ENCODE results near the gene ABHD13.
A peak's percentile ranks its signal among the peaks of the same experiment; 100 is the strongest.

The ABHD13 gene

DNA sequence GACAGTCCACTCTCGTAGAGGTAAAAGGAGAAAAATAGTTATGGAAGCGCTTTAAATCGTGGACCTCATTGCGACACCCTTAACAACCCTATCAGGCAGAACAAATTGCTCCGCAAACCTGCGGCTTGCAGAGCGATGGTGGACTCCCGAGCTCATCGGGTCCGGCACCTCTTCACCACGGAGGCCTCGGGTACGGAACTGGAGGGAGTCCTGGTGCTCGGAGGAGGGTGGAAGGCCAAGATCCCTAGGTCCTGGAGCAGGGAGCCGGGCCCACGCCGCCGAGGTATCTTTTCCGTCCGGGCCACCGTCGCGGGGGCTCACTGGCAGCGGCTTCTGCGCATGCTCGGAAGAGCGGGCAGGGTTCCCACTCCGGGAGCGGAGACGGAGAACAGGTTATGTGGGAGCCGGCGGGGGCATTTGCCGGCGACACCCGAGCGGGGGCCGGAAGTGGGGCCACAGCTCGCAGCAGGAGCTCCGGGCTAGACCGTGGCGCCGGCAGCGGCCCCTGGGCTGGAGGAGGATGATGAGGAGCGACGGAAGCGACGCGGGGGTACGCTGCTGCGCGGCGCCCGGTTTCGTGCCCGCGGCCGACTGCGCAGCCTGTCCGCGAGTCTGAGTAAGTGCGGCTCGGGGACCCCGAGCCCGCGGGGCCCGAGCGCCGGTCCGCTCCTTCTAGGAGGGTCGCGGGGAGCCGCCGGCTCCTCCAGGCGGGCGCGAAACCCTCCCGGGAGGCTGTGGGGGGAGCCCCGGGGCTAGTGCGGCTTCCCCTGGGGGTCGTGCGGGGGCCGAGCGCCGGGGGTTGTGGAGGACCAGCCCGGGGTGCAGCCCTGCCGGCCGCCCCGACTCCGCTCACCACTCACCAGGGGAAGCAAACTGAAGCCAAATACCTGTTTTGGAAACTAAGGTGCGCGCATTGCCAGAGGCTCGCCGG is at the start of gene ABHD13:
Gene ABHD13 (plus strand): TSS at position 349 of the 931 bp plus-strand sequence. CDS start 10,827 bp downstream, outside the sequence.
- Mint-ChIP-seq H3K9me3 (no peaks in the 10 kb centered on the region), H3K4me3 (peak within 1 kb of the TSS; percentile 93 to 95), H3K4me1 (peaks cover 15 to 44% of the 10 kb centered on the region in 2 donors), H3K36me3 (peaks cover 4% of the 10 kb centered on the region in 2 donors), H3K27ac (peak within 1 kb of the TSS; percentile 99), H3K27me3 (no peaks in the 10 kb centered on the region)
- DNase-seq: peak; percentile 92
- peak; percentile 85 to 88 for ATAC-seq (replicated peaks)

DNA sequence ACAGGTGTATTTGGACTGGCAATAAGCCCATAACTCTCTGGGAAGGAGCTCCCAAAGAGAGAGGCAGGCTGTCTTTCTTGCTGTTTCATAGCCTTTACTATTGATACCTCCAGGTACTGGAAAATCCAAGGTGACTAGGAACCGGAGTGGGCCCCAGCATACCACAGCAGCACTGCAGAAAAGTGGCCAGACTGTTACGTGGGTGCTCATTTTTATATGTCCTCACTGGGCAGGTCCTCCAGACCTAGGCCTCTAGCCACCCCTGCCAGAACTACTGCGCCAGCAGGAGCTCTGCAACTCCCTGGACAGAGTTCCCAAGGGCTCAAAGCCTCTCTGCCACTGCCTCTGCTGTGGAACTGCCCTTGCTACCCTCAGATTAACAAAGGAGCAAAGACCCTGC is 49.3 kb upstream of the ABHD13 start:
- no peak for ATAC-seq (replicated peaks)
- peaks cover 27 to 28% of the 10 kb centered on the region in 2 donors for H3K9me3 Mint-ChIP-seq
- H3K4me3 Mint-ChIP-seq: no peak overlapping the region
- no peaks in the 10 kb centered on the region for H3K4me1 Mint-ChIP-seq
- H3K27me3 Mint-ChIP-seq: peaks cover 49 to 53% of the 10 kb centered on the region in 2 donors
- H3K27ac Mint-ChIP-seq: no peak overlapping the region
- peaks cover 5 to 13% of the 10 kb centered on the region in 2 donors for H3K36me3 Mint-ChIP-seq
- no peak for DNase-seq

DNA sequence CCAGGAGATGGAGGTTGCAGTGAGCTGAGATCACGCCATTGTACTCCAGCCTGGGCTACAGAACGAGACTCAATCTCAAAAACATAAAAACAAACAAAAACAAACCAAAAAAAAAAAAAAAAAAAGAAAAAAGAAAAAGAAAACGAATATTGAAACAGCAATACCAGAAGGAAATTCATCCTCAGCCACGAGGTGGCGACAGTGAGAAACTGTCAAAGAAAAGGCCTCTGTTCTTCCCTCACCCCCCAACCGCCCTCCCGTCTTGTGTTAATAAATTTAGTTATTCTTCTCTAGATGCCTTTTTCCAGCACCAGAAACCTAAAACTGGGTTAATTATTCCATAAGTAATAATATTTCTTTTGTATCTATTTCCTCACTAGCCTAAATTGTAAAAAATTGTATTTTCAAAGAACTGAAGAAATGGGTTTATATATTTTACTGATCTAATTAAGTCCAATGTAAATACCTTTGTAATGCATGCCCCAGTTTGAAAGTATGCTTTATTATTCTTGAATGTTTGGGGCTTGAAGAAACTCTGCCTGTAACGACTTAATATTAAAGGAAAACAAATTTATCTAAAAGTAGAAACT is 41.4 kb upstream of the ABHD13 start:
- H3K36me3 Mint-ChIP-seq: no peaks in the 10 kb centered on the region
- DNase-seq (no peak), ATAC-seq (replicated peaks) (peak; percentile 53 to 58)
- H3K27me3 Mint-ChIP-seq: peaks cover 8 to 12% of the 10 kb centered on the region in 2 donors
- H3K4me3 Mint-ChIP-seq: no peak overlapping the region
- H3K4me1 Mint-ChIP-seq: no peaks in the 10 kb centered on the region
- H3K9me3 Mint-ChIP-seq: peaks cover 10 to 13% of the 10 kb centered on the region in 2 donors
- no peak overlapping the region for H3K27ac Mint-ChIP-seq

DNA sequence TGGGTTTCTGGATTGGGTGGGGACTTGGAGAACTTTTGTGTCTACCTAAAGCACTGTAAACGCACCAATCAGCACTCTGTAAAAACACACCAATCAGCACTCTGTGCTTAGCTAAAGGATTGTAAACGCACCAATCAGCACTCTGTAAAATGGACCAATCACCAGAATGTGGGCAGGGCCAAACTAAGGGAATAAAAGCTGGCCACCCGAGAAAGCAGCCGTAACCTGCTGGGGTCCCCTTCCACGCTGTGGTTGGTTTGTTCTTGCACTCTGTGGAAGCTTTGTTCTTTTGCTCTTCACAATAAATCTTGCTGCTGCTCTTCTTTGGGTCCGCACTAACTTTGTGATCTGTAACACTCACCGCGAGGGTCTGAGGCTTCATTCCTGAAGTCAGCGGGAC is 40.1 kb upstream of the ABHD13 start:
- ATAC-seq (replicated peaks) (no peak), DNase-seq (no peak)
- H3K9me3 Mint-ChIP-seq: peaks cover 6 to 7% of the 10 kb centered on the region in 2 donors
- H3K4me3 Mint-ChIP-seq: no peak overlapping the region
- H3K4me1 Mint-ChIP-seq: peaks cover 0 to 1% of the 10 kb centered on the region in 2 donors
- no peak overlapping the region for H3K27ac Mint-ChIP-seq
- no peaks in the 10 kb centered on the region for H3K36me3 Mint-ChIP-seq
- H3K27me3 Mint-ChIP-seq: no peaks in the 10 kb centered on the region

DNA sequence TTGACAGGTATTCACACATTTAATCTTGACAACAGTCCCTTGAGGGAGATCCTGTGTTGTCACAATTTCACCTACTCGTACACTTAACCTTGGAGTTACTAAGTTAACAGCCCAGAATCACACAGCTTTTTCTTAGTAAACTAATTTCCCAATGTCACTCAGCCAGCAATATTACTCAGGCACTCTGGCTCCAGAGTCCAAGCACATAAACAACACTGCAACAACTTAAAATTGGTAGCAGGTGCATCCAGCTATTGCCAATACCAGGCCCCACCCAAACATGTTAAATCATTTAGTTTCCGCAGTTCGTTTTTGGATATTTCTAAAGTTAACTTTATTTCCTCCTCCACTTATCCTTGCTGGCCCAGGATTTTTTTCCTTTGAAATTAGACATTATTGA is 35.5 kb upstream of the ABHD13 start:
- peaks cover 0 to 2% of the 10 kb centered on the region in 2 donors for H3K9me3 Mint-ChIP-seq
- H3K27ac Mint-ChIP-seq: no peak overlapping the region
- no peaks in the 10 kb centered on the region for H3K27me3 Mint-ChIP-seq
- DNase-seq (no peak), ATAC-seq (replicated peaks) (no peak)
- H3K4me3 Mint-ChIP-seq: no peak overlapping the region
- no peaks in the 10 kb centered on the region for H3K36me3 Mint-ChIP-seq
- H3K4me1 Mint-ChIP-seq: peaks cover 15 to 26% of the 10 kb centered on the region in 2 donors

DNA sequence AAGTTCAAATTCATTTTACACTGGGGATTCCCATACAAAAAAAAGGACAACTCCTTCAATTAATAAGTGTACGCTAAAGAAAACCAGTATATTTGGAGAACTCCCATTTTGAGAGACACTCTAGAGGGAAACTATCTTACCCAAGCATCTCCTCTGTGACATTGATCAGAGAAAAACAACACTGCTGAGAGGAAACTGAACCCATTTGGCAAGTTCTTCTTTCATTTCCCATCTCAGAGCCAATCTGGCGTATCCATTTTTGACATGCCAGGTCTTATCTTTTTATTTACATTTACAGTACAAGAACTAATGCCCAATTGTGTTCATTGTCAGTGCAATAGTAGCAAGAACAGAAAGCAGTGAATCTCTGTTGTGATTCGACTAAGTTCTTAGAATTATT is 33.0 kb upstream of the ABHD13 start:
- H3K4me1 Mint-ChIP-seq: peaks cover 15 to 26% of the 10 kb centered on the region in 2 donors
- H3K27me3 Mint-ChIP-seq: no peaks in the 10 kb centered on the region
- DNase-seq (no peak), ATAC-seq (replicated peaks) (peak; percentile 64 to 72)
- peak overlapping the region in 1 of 2 donors; percentile 30 for H3K4me3 Mint-ChIP-seq
- peak overlapping the region; percentile 88 for H3K27ac Mint-ChIP-seq
- H3K9me3 Mint-ChIP-seq: no peaks in the 10 kb centered on the region
- H3K36me3 Mint-ChIP-seq: no peaks in the 10 kb centered on the region

DNA sequence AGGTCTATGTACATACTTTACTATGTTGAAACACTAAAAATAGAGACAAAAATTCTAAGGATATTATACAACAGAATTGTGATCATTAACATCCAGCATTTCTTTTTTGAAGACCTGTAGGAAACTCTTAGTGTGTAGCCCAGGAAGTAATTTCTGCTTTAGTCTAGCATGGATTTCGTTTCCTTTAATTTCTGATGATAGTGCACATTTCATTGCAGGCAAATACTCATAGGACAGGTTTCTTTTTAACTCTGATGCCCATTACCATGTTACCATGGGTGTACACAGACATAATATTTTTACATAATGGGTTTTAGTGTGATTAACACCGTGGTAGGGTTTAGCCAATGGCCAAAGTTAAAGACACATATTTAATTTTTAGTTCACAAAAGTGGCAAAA is 29.9 kb upstream of the ABHD13 start:
- DNase-seq: no peak
- no peak for ATAC-seq (replicated peaks)
- no peak overlapping the region for H3K4me3 Mint-ChIP-seq
- no peaks in the 10 kb centered on the region for H3K27me3 Mint-ChIP-seq
- H3K4me1 Mint-ChIP-seq: peaks cover 14 to 23% of the 10 kb centered on the region in 2 donors
- H3K27ac Mint-ChIP-seq: no peak overlapping the region
- H3K36me3 Mint-ChIP-seq: no peaks in the 10 kb centered on the region
- H3K9me3 Mint-ChIP-seq: no peaks in the 10 kb centered on the region

DNA sequence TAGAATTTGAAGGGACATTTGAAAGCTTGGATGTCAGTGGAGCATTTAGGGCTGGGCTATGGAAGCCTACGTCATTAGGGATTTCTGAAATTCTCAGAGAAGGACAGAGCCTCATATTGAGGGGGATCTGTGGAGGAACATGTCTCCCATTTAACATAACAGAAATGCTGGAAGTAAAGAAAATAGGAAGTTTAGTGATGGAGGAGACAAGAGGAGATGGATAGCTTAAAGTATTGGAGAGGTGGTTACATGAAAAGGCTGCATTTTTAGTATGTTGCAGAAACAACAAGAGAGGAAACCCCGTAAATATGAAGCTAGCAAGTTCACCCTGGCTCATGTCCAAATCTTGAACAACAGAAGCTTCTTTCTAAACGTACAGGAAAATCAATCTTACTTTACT is 27.3 kb upstream of the ABHD13 start:
- H3K27ac Mint-ChIP-seq: no peak overlapping the region
- H3K4me1 Mint-ChIP-seq: peaks cover 2 to 5% of the 10 kb centered on the region in 2 donors
- H3K4me3 Mint-ChIP-seq: no peak overlapping the region
- peaks cover 0 to 10% of the 10 kb centered on the region in 2 donors for H3K36me3 Mint-ChIP-seq
- no peak for DNase-seq
- no peaks in the 10 kb centered on the region for H3K27me3 Mint-ChIP-seq
- H3K9me3 Mint-ChIP-seq: peaks cover 7% of the 10 kb centered on the region in 2 donors
- no peak for ATAC-seq (replicated peaks)

DNA sequence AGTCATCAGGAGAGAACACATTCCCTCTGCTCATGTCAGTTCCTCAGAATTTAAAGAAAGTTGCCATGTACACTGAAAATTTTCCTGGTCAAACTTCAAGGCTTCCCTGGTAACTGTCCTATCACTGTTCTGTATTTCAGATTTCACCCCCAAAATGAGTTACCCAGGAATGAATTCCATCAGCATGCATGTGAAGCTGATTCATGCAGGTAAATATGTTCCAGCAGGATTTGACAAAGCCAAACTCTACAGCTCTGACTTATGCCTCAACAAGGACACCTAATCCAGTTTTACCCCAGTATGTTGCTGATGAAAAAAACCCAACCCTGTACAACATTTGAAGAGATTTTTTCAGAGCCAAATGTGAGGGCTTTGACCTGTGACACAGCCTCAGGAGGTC is 24.4 kb upstream of the ABHD13 start:
- Mint-ChIP-seq H3K27me3 (no peaks in the 10 kb centered on the region), H3K4me3 (no peak overlapping the region), H3K27ac (no peak overlapping the region), H3K4me1 (peaks cover 0 to 2% of the 10 kb centered on the region in 2 donors), H3K36me3 (peaks cover under 1 to 11% of the 10 kb centered on the region in 2 donors), H3K9me3 (peaks cover 8 to 9% of the 10 kb centered on the region in 2 donors)
- ATAC-seq (replicated peaks) (no peak), DNase-seq (no peak)

DNA sequence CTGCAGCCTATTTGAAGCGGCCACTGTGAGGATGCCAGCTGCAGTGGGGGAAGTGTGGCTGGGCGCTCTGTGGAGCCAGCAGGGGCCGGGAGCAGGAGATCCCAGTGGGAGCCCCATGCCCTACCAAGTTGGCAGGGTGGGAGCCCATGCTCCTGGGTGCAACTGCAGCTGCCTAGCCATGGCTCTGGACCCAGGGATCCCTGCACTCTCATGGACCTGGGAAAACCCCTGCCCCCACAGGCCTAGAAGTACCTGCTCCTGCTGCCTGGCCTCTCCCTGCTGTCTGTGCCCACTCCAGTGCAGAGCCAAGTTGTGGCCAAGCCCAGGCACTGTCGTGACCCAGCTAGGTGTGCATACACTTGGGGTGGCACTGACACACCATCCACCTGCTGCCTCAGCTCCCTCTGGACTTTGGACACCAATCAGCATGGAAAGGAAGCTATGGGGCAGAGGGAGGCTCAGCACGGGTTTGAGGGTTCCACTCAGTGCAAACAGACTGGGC is 23.7 kb upstream of the ABHD13 start:
- no peak overlapping the region for H3K4me3 Mint-ChIP-seq
- H3K27ac Mint-ChIP-seq: no peak overlapping the region
- peaks cover 2 to 14% of the 10 kb centered on the region in 2 donors for H3K36me3 Mint-ChIP-seq
- peaks cover 0 to 2% of the 10 kb centered on the region in 2 donors for H3K4me1 Mint-ChIP-seq
- H3K9me3 Mint-ChIP-seq: peaks cover 9 to 11% of the 10 kb centered on the region in 2 donors
- ATAC-seq (replicated peaks): no peak
- no peak for DNase-seq
- peaks cover under 1 to 1% of the 10 kb centered on the region in 2 donors for H3K27me3 Mint-ChIP-seq

DNA sequence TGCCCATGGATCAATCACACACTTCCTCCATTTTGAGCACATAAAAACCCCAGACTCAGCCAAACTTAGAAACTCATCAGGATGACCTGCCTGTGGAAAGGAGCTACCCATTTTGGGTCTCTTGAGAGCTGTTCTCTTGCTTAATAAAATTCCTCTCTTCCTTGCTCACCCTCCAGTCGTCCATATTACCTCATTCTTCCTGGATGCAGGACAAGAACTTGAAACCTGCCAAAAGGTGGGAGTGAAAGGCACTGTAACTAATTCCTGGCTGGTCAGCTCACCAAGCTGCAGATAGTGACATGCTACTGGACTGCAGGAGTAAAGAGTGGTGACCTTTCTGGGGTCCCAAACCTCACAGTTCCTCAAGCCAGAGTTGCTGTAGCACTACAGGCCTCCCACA is 23.0 kb upstream of the ABHD13 start:
- Mint-ChIP-seq H3K4me3 (no peak overlapping the region), H3K4me1 (peaks cover 0 to 2% of the 10 kb centered on the region in 2 donors), H3K27me3 (peaks cover 5 to 7% of the 10 kb centered on the region in 2 donors), H3K36me3 (peaks cover 2 to 17% of the 10 kb centered on the region in 2 donors), H3K9me3 (peaks cover 9 to 15% of the 10 kb centered on the region in 2 donors), H3K27ac (peak overlapping the region; percentile 9)
- DNase-seq (no peak), ATAC-seq (replicated peaks) (no peak)

DNA sequence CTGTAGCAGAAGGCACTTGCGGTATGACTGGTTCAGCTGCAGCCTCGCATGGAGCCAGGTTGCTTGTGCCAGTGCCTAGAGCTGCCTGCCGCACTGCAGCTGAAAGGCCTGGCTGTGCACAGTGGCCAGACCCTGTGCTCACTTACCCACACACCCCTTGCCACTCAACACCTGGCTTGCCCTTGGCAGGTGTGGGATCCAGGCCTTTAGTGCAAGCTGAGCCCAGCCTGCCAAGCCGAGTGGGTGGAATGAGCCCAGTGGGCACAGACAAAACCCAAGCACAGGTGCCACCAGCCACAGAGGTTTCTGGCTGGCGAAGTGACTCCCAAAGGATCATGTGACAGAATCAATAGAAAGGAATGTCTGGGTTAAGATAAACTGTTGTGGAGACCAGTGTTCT is 22.3 kb upstream of the ABHD13 start:
- no peak overlapping the region for H3K27ac Mint-ChIP-seq
- ATAC-seq (replicated peaks): no peak
- DNase-seq: no peak
- peaks cover 5 to 7% of the 10 kb centered on the region in 2 donors for H3K27me3 Mint-ChIP-seq
- peaks cover 9 to 15% of the 10 kb centered on the region in 2 donors for H3K9me3 Mint-ChIP-seq
- H3K36me3 Mint-ChIP-seq: peaks cover 2 to 17% of the 10 kb centered on the region in 2 donors
- peaks cover 0 to 2% of the 10 kb centered on the region in 2 donors for H3K4me1 Mint-ChIP-seq
- H3K4me3 Mint-ChIP-seq: no peak overlapping the region

DNA sequence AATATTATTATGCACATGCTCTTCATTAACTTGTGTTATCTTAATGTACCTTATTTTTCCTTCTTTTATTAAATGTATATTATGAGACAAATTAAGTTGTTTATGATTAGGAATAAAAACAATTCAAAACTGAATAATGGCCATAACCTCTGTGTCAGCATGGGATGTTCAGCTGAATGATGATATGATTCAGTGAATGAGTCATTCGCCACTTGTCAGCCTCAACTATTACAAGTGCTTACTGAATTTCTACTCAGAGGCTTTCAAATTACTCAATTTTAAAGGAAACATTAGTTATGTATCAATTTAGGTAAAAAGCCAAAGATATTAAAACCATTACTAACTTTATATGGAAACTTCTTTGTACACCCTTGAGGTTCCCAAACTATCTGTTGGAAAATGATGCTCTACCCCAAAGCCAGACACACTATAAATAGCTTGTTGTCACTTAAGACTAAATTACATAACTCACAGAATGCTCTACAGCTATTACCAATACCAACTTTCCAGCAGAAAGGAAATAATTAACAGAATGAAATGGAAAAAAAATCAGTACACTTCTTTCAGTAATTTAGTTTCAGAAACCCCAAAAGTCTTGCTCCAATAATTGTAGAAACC is 17.3 kb upstream of the ABHD13 start:
- DNase-seq (no peak), ATAC-seq (replicated peaks) (no peak)
- Mint-ChIP-seq H3K27me3 (peaks cover 5 to 7% of the 10 kb centered on the region in 2 donors), H3K4me3 (no peak overlapping the region), H3K36me3 (peaks cover 2 to 7% of the 10 kb centered on the region in 2 donors), H3K9me3 (peaks cover 2 to 8% of the 10 kb centered on the region in 2 donors), H3K4me1 (peaks cover 3 to 6% of the 10 kb centered on the region in 2 donors), H3K27ac (no peak overlapping the region)

DNA sequence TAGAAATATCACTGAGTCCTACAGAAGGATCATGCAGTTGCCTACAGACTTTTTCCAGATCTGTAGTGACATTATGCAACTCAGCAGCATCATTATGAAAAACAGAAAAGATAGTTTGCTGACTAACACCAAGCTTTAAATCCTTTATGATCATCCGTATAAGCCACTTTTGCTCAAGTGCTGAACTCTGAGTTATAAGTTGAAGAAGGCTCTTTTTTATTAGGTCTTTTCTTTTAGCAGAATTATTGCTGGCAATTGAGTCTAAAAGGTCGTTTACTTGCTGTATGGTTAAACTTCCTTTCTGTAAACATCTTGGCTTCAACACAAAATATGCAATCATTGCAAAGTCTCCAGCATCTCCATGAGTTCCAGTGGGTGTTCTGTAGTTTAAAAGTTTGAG is 7.6 kb upstream of the ABHD13 start:
- H3K4me1 Mint-ChIP-seq: peaks cover 24 to 46% of the 10 kb centered on the region in 2 donors
- H3K9me3 Mint-ChIP-seq: peaks cover 3 to 7% of the 10 kb centered on the region in 2 donors
- H3K27me3 Mint-ChIP-seq: no peaks in the 10 kb centered on the region
- DNase-seq (no peak), ATAC-seq (replicated peaks) (no peak)
- peaks cover 30 to 31% of the 10 kb centered on the region in 2 donors for H3K36me3 Mint-ChIP-seq
- no peak overlapping the region for H3K4me3 Mint-ChIP-seq
- no peak overlapping the region for H3K27ac Mint-ChIP-seq

Data from stimulated activated naive B cell treated with anti-CD40 and anti-IgM and Interleukin-4, amounts not matched to agents 10 μg/mL and 1 μg/mL and 100 μg/mL, for 72 hours (primary cell).